Measurements from ENCODE around the gene MYO1B. TPM values are rescaled to one million over a fixed set of nuclear protein-coding genes. Genes with fewer than 3 reads are reported as not detected.

The MYO1B gene
- total RNA-seq, 1 donor from 2014 or later, result 81.6 TPM

- peak overlapping the region; percentile 40 for H3K27ac Mint-ChIP-seq
- no peak for TF ChIP-seq CTCF (IDR thresholded peaks at IDR 0.05; ENCODE audit: unreplicated experiment)
- H3K4me3 Mint-ChIP-seq, result no peak overlapping the region
- H3K4me1 Mint-ChIP-seq, result peaks cover 49% of the 10 kb centered on the region
- peaks cover 12% of the 10 kb centered on the region for H3K36me3 Mint-ChIP-seq
- H3K9me3 Mint-ChIP-seq, result peaks cover 10% of the 10 kb centered on the region
- no peaks in the 10 kb centered on the region for H3K27me3 Mint-ChIP-seq (ENCODE audit: low read depth)
- DNase-seq (ENCODE audit: low spot score in 2 of 2, unreplicated experiment in 2 of 2), result no peak
These were observed 76.9 kb downstream of the MYO1B start for GRCh38 chr2:191321861-191322662.

DNA sequence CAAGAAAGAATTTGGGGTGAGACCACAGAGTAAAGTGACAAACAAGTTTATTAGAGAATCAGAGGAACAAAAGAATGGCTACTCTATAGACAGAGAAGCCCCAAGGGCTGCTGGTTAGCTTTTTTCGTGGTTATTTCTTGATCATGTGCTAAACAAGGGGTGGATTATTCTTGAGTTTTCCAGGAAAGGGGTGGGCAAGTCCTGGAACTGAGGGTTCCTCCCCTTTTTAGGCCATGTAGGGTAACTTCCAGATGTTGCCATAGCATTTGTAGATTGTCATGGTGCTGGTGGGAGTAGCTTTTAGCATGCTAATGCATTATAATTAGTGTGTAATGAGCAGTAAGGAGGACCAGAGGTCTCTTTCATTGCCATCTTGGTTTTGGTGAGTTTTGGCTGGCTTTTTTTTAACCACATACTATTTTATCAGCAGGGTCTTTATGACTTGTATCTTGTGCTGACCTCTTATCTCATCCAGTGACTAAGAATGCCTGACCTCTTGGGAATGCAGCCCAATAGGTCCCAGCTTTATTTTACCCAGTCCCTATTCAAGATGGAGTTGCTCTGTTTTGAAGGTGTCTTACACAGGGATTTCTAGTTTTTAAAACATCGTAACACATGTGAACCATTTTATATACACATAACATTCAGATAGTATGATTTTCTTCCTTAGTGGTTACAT lies 77.8 kb downstream of the MYO1B start:
- Mint-ChIP-seq H3K27me3 (ENCODE audit: low read depth) (no peaks in the 10 kb centered on the region), H3K4me3 (no peak overlapping the region), H3K4me1 (peaks cover 44% of the 10 kb centered on the region), H3K9me3 (peaks cover 10% of the 10 kb centered on the region), H3K36me3 (peaks cover 12% of the 10 kb centered on the region), H3K27ac (no peak overlapping the region)
- TF ChIP-seq CTCF (IDR thresholded peaks at IDR 0.05; ENCODE audit: unreplicated experiment), result no peak
- DNase-seq (ENCODE audit: low spot score in 2 of 2, unreplicated experiment in 2 of 2), result no peak

DNA sequence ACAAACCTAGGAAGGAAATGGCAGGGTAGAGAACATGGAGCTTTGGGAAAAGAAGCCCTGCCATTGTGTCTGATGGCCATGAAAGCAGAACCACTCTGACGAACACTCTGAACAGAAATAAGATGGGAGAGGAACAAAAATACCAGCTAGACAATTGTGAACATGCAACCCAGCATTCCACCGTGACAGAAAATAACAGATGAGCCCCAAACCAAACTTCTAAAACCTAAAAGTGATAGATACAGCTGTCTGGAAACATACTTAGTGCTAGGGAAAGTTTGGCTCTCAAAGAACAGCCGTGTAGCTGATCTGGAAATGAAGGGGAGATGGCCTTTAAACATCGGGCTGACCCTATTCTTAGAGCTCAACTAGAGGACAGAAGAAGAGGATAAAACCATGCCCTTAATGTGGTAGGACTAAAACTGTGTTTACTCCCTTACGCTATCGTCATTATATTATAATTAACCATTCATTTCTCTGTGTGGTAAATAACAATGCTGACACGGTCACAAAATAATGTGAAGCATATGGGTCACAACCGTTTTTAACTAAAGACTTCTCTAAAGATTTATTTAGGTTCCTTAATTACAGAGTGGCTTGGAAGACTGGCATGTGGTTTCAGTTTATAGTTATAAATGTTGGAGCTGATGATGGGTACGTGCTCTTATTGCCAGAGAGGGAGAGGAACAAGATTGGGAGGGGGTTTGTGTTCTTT lies 80.6 kb downstream of the MYO1B start:
- Mint-ChIP-seq H3K36me3 (peaks cover 20% of the 10 kb centered on the region), H3K27me3 (ENCODE audit: low read depth) (no peaks in the 10 kb centered on the region), H3K27ac (no peak overlapping the region), H3K4me1 (peaks cover 32% of the 10 kb centered on the region), H3K4me3 (no peak overlapping the region), H3K9me3 (peaks cover 10% of the 10 kb centered on the region)
- no peak for TF ChIP-seq CTCF (IDR thresholded peaks at IDR 0.05; ENCODE audit: unreplicated experiment)
- no peak for DNase-seq (ENCODE audit: low spot score in 2 of 2, unreplicated experiment in 2 of 2)

DNA sequence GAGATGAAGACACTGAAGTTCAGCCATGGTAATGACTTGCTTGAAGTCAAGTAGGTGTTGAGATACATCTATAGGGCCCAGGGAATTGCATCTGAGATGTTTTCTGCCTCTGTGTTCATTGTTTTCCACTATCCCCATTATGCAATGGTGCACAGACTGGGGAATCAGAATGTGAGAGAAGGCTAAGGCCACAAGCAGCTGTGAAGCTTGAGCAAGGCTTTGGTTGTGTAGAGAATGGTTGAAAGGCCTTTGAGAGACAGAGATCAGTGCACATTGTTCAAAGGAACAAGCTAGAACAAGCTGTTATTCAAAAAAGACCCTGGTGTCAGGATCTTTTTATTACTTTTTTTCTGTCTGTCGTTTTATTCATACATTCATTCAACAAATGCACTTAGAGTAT lies 82.3 kb downstream of the MYO1B start:
- Mint-ChIP-seq H3K27ac (no peak overlapping the region), H3K4me3 (no peak overlapping the region), H3K9me3 (peaks cover 14% of the 10 kb centered on the region), H3K4me1 (peaks cover 20% of the 10 kb centered on the region), H3K27me3 (ENCODE audit: low read depth) (no peaks in the 10 kb centered on the region), H3K36me3 (peaks cover 32% of the 10 kb centered on the region)
- no peak for TF ChIP-seq CTCF (IDR thresholded peaks at IDR 0.05; ENCODE audit: unreplicated experiment)
- no peak for DNase-seq (ENCODE audit: low spot score in 2 of 2, unreplicated experiment in 2 of 2)

GRCh38 chr2:191328150-191328809 lies 83.1 kb downstream of the MYO1B start:
- no peak overlapping the region for H3K4me3 Mint-ChIP-seq
- no peak overlapping the region for H3K27ac Mint-ChIP-seq
- H3K4me1 Mint-ChIP-seq, result peaks cover 18% of the 10 kb centered on the region
- no peak for TF ChIP-seq CTCF (IDR thresholded peaks at IDR 0.05; ENCODE audit: unreplicated experiment)
- no peak for DNase-seq (ENCODE audit: low spot score in 2 of 2, unreplicated experiment in 2 of 2)
- peaks cover 30% of the 10 kb centered on the region for H3K36me3 Mint-ChIP-seq
- H3K27me3 Mint-ChIP-seq (ENCODE audit: low read depth), result no peaks in the 10 kb centered on the region
- H3K9me3 Mint-ChIP-seq, result peaks cover 11% of the 10 kb centered on the region

Measured in mesothelial cell of epicardium (in vitro differentiated cells).